ENCODE results near the gene LYZL2. TPM values are rescaled to one million over a fixed set of nuclear protein-coding genes. Genes with fewer than 3 reads are reported as not detected.
"Not testable (repeated sequence)": the region's sequence is repeated elsewhere in the genome, so short reads cannot be mapped to it uniquely, and the experiment has no call there.

LYZL2 gene
- total and polyA plus RNA-seq, 4 donors = not detected

DNA sequence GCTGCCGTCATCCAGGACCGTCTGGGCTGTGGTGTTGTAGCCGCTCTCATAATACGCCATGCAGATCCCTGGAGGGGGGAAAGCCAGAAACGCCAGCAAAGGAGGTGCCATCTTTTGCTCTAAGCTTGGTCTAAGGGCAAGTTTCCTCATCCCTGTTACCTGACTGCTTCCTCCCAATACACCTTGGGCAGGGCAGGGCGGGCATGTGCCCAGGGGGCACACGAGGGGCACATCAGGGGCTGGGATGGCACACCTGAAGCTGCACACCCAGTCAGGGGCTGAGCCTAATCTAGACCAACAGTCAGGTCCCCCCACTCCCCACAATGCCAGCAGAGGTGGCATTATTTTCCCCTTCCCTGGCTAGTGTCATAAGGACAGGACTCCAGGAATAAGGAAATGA is 3.4 kb downstream of the LYZL2 start:
- WGBS = 94% methylated on average over 7 of the region's 7 CpGs
- not testable (repeated sequence) for H3K27me3 ChIP-seq (ENCODE audit: control insufficient read depth in 4 of 4, insufficient read depth in 4 of 4, low read length in 3 of 4); DNase-seq (ENCODE audit: low spot score); H3K4me1 ChIP-seq (ENCODE audit: control insufficient read depth in 4 of 4, insufficient read depth in 4 of 4, low read length in 3 of 4); H3K9ac ChIP-seq (ENCODE audit: low read depth in 1 of 2, low read length in 2 of 2); H3K4me3 ChIP-seq (ENCODE audit: low read depth in 1 of 3, low read length in 3 of 3); H3K36me3 ChIP-seq (ENCODE audit: control insufficient read depth in 4 of 4, insufficient read depth in 3 of 4, low read depth in 1 of 4, low read length in 3 of 4); H3K27ac ChIP-seq (ENCODE audit: low read depth in 1 of 2, low read length in 2 of 2); H3K9me3 ChIP-seq (ENCODE audit: control insufficient read depth in 4 of 4, low read length in 3 of 4)

DNA sequence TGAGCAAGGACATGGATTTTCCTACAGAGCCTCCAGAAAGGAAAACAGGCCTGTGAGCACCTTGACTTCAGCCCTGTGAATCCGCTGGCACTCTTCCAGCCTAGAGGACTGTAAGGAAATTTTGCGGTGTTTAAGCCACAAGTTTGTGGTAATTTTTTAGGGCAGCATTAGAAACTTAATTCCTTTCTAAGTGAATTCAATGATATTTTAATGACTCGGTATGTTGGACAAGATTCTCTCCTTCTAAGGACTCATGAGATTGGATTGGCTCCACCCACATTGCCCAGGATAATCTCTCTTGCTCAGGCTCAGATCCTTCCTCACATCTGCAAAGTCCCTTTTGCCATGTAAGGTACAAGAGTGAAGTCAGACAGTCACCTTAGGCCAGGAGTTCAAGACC is 4.5 kb downstream of the LYZL2 start:
- Histone ChIP-seq H3K27me3 (ENCODE audit: control insufficient read depth in 4 of 4, insufficient read depth in 4 of 4, low read length in 3 of 4) (no peaks in the 10 kb centered on the region), H3K27ac (ENCODE audit: low read depth in 1 of 2, low read length in 2 of 2) (no peak overlapping the region), H3K4me1 (ENCODE audit: control insufficient read depth in 4 of 4, insufficient read depth in 4 of 4, low read length in 3 of 4) (no peaks in the 10 kb centered on the region), H3K4me3 (ENCODE audit: low read depth in 1 of 3, low read length in 3 of 3) (no peak overlapping the region), H3K36me3 (ENCODE audit: control insufficient read depth in 4 of 4, insufficient read depth in 3 of 4, low read depth in 1 of 4, low read length in 3 of 4) (no peaks in the 10 kb centered on the region), H3K9me3 (ENCODE audit: control insufficient read depth in 4 of 4, low read length in 3 of 4) (no peaks in the 10 kb centered on the region), H3K9ac (ENCODE audit: low read depth in 1 of 2, low read length in 2 of 2) (no peak overlapping the region)
- no peak for TF ChIP-seq FOXA1 (IDR thresholded peaks at IDR 0.05)
- TF ChIP-seq, protein P1, sequence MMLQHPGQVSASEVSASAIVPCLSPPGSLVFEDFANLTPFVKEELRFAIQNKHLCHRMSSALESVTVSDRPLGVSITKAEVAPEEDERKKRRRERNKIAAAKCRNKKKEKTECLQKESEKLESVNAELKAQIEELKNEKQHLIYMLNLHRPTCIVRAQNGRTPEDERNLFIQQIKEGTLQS (IDR thresholded peaks at IDR 0.05) = no peak
- TF ChIP-seq HNF4G (IDR thresholded peaks at IDR 0.05) = no peak
- no peak for TF ChIP-seq YY1 (IDR thresholded peaks at IDR 0.05)
- TF ChIP-seq SP1 (IDR thresholded peaks at IDR 0.05) = no peak
- TF ChIP-seq HNF4A (conservative IDR thresholded peaks at IDR 0.05) = no peak
- TF ChIP-seq FOXA2 (IDR thresholded peaks at IDR 0.05) = no peak
- TF ChIP-seq, protein P2, sequence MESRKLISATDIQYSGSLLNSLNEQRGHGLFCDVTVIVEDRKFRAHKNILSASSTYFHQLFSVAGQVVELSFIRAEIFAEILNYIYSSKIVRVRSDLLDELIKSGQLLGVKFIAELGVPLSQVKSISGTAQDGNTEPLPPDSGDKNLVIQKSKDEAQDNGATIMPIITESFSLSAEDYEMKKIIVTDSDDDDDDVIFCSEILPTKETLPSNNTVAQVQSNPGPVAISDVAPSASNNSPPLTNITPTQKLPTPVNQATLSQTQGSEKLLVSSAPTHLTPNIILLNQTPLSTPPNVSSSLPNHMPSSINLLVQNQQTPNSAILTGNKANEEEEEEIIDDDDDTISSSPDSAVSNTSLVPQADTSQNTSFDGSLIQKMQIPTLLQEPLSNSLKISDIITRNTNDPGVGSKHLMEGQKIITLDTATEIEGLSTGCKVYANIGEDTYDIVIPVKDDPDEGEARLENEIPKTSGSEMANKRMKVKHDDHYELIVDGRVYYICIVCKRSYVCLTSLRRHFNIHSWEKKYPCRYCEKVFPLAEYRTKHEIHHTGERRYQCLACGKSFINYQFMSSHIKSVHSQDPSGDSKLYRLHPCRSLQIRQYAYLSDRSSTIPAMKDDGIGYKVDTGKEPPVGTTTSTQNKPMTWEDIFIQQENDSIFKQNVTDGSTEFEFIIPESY (IDR thresholded peaks at IDR 0.05) = no peak
- DNase-seq (ENCODE audit: low spot score) = no peak
- 96% methylated on average over 3 of the region's 3 CpGs for WGBS

DNA sequence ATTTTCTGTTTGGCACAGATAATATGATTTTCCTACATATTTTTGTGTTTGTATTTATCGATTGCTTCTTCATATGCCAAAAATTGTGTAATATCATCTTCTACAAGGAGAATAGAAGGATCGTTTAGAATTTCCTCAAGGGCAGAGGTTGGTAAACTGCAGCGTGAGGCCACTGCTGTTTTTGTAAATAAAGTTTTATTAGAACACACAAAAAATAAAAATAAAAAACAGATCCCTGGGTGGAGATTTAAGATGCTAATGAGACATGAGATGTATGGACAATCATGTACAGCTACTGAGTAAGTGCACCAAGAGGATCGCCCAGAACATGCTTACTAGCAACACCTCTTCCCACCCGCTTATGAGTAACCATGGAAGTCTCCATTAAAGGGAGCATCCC is 9.6 kb downstream of the LYZL2 start:
- H3K9me3 ChIP-seq (ENCODE audit: control insufficient read depth in 4 of 4, low read length in 3 of 4) = no peaks in the 10 kb centered on the region
- H3K27ac ChIP-seq (ENCODE audit: low read depth in 1 of 2, low read length in 2 of 2) = no peak overlapping the region
- peaks cover 0 to 2% (median 0%) of the 10 kb centered on the region in 4 donors for H3K4me1 ChIP-seq (ENCODE audit: control insufficient read depth in 4 of 4, insufficient read depth in 4 of 4, low read length in 3 of 4)
- WGBS = 93% methylated on average over 5 of the region's 5 CpGs
- H3K36me3 ChIP-seq (ENCODE audit: control insufficient read depth in 4 of 4, insufficient read depth in 3 of 4, low read depth in 1 of 4, low read length in 3 of 4) = no peaks in the 10 kb centered on the region
- no peak overlapping the region for H3K9ac ChIP-seq (ENCODE audit: low read depth in 1 of 2, low read length in 2 of 2)
- no peak for TF ChIP-seq HNF4G (IDR thresholded peaks at IDR 0.05)
- TF ChIP-seq YY1 (IDR thresholded peaks at IDR 0.05) = no peak
- TF ChIP-seq, protein P3, sequence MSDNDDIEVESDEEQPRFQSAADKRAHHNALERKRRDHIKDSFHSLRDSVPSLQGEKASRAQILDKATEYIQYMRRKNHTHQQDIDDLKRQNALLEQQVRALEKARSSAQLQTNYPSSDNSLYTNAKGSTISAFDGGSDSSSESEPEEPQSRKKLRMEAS (IDR thresholded peaks at IDR 0.05) = no peak
- TF ChIP-seq, protein P1 (IDR thresholded peaks at IDR 0.05) = no peak
- TF ChIP-seq JUND (IDR thresholded peaks at IDR 0.05) = no peak
- TF ChIP-seq RXRA (IDR thresholded peaks at IDR 0.05) = no peak
- H3K27me3 ChIP-seq (ENCODE audit: control insufficient read depth in 4 of 4, insufficient read depth in 4 of 4, low read length in 3 of 4) = no peaks in the 10 kb centered on the region
- no peak overlapping the region for H3K4me3 ChIP-seq (ENCODE audit: low read depth in 1 of 3, low read length in 3 of 3)
- no peak for DNase-seq (ENCODE audit: low spot score)

DNA sequence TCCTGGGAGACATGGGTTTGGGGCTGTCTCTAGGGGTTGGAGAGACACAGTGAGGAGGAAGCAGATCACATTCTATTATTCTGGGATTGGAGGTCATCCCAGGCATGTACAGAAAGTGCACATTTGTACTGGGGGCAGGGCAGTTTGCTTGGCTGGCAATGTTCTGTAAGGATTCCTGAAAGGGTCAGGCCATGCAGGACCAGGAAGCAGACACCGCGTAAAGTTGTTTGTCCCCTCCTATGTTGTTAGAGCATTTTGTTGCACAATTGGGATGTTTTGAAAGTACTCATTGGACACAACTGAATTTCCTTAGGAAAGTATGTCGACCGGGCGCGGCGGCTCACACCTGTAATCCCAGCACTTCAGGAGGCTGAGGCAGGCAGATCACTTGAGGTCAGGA is 12.5 kb downstream of the LYZL2 start:
- H3K9ac ChIP-seq (ENCODE audit: low read depth in 1 of 2, low read length in 2 of 2) = no peak overlapping the region
- H3K4me1 ChIP-seq (ENCODE audit: control insufficient read depth in 4 of 4, insufficient read depth in 4 of 4, low read length in 3 of 4) = peaks cover 0 to 2% (median 1%) of the 10 kb centered on the region in 4 donors
- no peak overlapping the region for H3K27ac ChIP-seq (ENCODE audit: low read depth in 1 of 2, low read length in 2 of 2)
- no peak overlapping the region for H3K4me3 ChIP-seq (ENCODE audit: low read depth in 1 of 3, low read length in 3 of 3)
- H3K9me3 ChIP-seq (ENCODE audit: control insufficient read depth in 4 of 4, low read length in 3 of 4) = no peaks in the 10 kb centered on the region
- H3K36me3 ChIP-seq (ENCODE audit: control insufficient read depth in 4 of 4, insufficient read depth in 3 of 4, low read depth in 1 of 4, low read length in 3 of 4) = no peaks in the 10 kb centered on the region
- no peak for DNase-seq (ENCODE audit: low spot score)
- no peaks in the 10 kb centered on the region for H3K27me3 ChIP-seq (ENCODE audit: control insufficient read depth in 4 of 4, insufficient read depth in 4 of 4, low read length in 3 of 4)
- WGBS = 45% methylated on average over 7 of the region's 7 CpGs
- TF ChIP-seq NR2F2 (IDR thresholded peaks at IDR 0.05) (no peak), RXRA (IDR thresholded peaks at IDR 0.05) (peak; percentile 79 to 87), EGR1 (IDR thresholded peaks at IDR 0.05; ENCODE audit: low read depth in 2 of 2) (no peak), HNF4A (conservative IDR thresholded peaks at IDR 0.05) (peak; percentile 70 to 79), FOXA2 (IDR thresholded peaks at IDR 0.05) (no peak), JUND (IDR thresholded peaks at IDR 0.05) (peak in 1 of 2 donors; percentile 42), RAD21 (IDR thresholded peaks at IDR 0.05) (no peak), TAF1 (conservative IDR thresholded peaks at IDR 0.05) (no peak)
- TF ChIP-seq, protein P4, sequence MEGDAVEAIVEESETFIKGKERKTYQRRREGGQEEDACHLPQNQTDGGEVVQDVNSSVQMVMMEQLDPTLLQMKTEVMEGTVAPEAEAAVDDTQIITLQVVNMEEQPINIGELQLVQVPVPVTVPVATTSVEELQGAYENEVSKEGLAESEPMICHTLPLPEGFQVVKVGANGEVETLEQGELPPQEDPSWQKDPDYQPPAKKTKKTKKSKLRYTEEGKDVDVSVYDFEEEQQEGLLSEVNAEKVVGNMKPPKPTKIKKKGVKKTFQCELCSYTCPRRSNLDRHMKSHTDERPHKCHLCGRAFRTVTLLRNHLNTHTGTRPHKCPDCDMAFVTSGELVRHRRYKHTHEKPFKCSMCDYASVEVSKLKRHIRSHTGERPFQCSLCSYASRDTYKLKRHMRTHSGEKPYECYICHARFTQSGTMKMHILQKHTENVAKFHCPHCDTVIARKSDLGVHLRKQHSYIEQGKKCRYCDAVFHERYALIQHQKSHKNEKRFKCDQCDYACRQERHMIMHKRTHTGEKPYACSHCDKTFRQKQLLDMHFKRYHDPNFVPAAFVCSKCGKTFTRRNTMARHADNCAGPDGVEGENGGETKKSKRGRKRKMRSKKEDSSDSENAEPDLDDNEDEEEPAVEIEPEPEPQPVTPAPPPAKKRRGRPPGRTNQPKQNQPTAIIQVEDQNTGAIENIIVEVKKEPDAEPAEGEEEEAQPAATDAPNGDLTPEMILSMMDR (IDR thresholded peaks at IDR 0.05; ENCODE audit: low read depth, low read length, missing input control) = no peak
- TF ChIP-seq, protein P5, sequence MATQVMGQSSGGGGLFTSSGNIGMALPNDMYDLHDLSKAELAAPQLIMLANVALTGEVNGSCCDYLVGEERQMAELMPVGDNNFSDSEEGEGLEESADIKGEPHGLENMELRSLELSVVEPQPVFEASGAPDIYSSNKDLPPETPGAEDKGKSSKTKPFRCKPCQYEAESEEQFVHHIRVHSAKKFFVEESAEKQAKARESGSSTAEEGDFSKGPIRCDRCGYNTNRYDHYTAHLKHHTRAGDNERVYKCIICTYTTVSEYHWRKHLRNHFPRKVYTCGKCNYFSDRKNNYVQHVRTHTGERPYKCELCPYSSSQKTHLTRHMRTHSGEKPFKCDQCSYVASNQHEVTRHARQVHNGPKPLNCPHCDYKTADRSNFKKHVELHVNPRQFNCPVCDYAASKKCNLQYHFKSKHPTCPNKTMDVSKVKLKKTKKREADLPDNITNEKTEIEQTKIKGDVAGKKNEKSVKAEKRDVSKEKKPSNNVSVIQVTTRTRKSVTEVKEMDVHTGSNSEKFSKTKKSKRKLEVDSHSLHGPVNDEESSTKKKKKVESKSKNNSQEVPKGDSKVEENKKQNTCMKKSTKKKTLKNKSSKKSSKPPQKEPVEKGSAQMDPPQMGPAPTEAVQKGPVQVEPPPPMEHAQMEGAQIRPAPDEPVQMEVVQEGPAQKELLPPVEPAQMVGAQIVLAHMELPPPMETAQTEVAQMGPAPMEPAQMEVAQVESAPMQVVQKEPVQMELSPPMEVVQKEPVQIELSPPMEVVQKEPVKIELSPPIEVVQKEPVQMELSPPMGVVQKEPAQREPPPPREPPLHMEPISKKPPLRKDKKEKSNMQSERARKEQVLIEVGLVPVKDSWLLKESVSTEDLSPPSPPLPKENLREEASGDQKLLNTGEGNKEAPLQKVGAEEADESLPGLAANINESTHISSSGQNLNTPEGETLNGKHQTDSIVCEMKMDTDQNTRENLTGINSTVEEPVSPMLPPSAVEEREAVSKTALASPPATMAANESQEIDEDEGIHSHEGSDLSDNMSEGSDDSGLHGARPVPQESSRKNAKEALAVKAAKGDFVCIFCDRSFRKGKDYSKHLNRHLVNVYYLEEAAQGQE (IDR thresholded peaks at IDR 0.05) = no peak

Measured in liver (tissue), 9 donors.